ENCODE results near the gene CIP2A.

The CIP2A gene

DNA sequence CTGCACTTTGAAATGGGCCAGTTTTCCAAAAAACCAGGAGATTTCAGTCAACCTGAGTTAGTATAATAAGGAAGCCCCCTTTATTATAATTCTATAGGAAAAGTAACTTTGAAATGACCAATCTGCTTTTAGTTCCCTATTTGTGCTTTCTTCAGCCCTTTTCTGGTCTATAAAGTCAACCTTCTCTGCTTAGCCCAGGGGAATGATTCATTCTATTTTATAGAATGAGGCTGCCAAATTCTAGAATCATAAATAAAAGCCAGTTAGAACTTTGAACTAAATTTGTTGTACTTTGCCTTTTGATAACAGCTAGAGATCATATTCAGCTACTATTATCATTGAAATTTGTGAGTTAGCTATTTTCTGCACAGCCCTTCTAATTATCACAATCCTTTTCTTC is 24.7 kb downstream of the CIP2A start:
- DNase-seq (ENCODE audit: low read depth in 2 of 2) = no peak

DNA sequence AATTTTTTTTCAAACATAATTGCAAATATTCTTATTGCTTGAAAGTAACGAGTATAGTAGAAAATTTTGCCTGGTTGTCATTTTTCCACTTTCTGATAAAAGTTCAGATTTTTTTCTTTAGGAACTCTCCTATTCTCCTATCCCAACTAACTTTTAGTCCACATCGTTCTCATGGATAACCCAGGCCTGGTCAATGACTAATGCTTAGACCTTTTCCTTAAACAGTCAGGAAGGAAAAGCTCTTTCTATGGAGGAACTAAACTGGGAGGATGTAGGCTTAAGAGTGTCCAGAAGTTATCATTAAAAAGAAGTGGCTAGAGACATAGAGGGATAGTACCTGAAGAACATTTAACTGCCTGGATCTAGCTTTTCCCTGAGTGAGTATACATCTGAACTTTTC is 26.7 kb downstream of the CIP2A start:
- DNase-seq (ENCODE audit: low read depth in 2 of 2) = no peak

DNA sequence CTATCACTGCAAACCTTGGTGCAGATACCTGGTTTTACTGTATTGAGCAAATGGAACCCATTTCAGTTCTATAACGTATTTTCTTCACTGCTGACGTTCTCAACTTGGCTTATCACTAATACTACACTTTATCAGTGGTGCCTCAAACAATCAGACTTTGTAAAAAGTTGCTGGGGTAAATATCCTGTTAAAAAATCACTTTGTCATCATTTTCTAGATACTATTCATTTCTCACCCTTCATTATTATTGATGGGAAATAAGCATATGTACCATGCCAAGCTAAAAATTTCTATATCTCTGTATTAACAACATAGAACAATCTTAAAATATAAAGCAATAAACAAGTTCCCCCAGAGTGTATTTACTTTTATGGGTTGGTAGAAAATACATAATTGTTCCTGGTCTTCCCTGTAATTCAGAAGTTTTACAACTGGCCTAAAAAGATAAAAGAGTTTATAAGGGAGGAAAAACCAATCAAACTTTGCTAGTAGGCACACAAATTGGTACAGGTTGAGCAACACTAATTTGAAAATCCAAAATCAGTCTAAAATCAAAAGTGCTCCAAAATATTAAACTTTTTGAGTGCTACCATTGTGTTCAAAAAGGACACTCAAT is 33.2 kb downstream of the CIP2A start:
- no peak for DNase-seq (ENCODE audit: low read depth in 2 of 2)

DNA sequence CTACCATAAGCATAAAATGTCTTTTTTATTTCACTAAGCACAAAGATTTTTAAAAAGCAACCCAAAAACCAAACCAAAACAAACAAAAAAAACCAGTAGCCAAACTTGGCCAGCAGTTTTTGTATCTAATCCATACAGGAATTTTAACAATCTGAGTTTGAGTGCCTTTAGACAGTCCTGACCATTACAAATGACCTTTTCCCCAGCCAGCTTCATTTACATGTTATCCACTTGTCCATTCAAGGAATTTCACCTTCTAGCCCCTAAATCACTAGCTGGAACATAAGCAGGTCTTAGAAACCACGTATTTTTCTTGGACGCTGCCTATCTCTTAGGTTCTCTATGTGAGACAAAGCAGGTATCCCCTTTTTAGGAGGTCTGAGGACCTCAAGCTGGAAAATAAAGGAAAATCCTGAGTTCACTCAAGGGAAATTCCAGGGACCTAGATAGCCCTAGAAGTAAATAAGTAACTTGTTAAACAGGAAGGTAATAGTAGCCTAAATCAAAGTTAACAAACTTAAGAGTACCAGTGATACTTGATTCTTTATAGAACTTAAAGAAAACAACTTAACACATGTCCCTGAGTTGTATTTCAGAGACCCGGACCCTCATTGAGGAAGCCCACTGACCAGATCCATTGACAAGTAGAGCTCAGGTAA is 34.2 kb downstream of the CIP2A start:
- DNase-seq (ENCODE audit: low read depth in 2 of 2) = no peak

DNA sequence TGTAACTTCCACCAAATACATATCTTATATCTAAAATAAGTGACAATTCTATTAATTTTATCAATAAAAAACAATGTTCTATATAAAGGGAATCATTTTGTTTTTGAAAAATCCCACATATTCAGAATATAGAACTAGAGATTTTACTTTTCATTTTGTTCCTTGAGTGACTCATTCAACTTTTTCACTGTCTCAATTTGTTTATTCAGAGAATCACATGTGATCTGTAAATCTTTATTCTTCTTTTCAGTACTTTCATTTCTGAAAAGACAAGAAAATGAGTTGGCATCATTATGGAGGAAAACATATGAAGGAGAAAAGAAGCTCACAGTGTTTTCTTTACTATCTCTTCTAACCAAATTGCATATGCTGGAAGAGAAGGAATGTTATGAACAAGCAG is 35.0 kb downstream of the CIP2A start:
- no peak for DNase-seq (ENCODE audit: low read depth in 2 of 2)

DNA sequence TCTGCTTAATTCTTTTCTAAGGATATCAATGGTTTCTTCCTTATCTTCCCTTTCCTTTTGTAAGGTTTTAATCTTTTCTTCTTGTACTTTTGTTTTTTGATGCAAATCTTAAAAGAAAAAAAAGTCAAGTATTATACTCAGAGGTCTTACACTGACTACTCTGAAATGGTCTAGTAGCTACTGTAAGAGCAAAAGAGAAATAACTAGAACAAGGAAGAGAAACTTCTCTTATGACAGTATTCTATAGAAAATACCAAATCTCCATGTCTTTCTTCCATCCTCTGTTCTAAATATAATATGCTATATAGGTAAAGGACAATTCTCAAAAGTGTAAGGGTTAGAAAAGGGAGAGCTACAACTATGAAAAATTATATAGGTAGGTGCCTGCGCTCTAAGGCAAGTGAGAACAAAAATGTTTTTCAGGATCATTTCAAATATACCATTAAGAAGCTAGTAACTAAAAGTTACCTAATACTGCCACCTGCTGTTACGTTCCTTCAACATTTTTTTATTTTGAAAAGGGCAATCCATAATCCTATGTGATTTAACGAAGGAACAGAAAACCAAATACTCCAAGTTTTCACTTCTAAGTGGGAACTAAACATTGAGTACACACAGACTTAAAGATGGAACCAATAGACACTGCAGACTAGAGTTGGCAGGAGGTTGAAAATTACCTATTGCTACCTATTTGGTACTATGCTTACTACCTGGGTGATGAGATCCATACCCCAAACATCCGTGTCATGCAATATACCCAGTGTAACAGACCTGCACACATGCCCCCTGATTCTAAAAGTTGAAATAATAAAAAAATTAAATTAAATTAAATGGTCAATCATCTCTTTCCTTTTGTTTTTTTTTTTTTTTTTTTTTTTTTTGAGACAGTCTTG is 36.7 kb downstream of the CIP2A start:
- DNase-seq (ENCODE audit: low read depth in 2 of 2) = peak; percentile 11 to 33

DNA sequence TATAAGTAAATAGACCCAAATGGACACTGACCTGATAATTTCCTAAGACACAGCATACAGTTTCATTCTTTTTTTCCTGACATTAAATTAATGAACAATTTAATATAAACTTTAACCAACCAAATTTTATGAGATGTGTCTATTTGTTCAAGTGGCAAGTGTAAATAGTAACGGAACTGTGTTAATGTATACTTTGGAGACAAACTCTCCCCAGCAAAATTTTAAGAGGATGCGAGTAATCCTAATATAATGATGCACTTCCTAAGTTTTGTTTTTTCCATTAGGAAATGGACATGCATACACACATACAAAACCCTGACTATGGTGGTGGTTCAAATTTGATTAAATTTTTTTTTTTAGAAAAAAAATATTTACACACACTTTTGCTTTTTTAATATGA is 40.4 kb downstream of the CIP2A start:
- no peak for DNase-seq (ENCODE audit: low read depth in 2 of 2)

DNA sequence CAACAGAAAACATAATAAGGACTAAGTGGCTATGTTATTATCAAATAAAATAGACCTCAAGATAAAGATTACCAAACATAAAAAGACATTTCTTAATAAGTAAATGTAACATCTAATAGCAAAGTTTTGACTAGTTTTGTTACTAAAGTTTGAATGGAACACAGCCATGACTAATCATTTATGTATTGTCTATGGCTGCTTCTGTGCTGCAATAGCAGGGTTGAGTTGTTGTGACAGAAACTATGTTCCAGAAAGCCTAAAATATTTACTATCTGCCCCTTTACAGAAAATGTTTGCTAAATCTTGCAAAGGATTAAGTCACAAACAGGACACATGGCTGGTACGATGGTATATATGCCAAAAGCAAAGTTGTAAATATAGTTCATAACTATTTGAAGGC is 40.9 kb downstream of the CIP2A start:
- no peak for DNase-seq (ENCODE audit: low read depth in 2 of 2)

DNA sequence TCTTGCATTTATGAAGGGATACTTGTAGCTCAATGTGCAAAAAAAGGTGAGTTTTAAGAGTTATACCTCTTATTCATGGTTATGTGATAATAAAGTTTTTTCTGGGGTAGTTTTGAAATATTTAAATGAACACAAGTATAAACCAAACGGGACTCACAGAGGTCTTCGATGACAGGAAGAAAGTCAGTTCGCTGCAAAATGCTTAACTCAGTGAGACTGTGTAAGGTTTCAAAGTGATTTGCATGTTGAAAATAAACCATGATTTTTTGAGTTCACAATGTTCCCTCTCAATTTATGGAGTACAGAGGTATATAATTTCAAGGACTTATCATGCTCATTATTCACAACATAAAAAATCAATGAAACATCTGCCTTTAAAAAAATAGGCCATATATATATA is 42.5 kb downstream of the CIP2A start:
- no peak for DNase-seq (ENCODE audit: low read depth in 2 of 2)

DNA sequence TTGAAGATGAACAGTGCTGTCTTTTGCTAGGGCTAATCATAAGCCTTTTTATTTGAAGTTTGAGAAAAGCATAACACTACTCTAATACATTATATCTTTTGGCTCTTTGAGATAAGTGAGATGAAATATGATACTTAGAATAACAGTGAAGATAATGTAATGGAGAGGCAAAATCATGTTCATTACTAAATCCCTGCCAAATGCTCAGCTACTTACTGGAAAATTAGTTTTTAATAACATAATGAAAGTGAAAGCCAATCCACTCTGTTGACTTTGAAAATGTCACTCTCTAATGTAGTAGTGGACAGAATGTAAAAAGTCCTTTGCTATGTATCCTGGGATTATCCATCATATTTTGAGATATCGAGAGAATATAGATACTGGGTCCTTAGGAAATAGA is 43.0 kb downstream of the CIP2A start:
- no peak for DNase-seq (ENCODE audit: low read depth in 2 of 2)

DNA sequence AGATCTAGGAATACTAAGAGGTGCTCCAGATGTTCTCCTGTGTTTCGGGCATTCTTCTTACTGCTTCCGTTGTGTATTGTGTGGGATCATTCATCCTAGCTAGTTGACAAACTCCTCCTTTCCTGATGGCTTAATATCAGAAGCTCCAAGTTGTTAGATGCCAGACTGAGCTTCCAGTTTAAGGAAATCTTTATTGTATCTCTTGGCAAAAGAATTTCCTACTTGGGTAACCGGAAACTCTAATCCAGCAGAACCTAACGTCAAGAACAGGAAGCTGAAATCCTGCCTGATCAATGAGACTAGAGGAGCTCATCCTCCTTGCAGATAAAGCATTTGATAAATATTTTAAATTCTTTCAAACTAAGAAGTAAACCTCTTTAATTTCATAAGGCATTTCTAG is 51.2 kb downstream of the CIP2A start:
- no peak for DNase-seq (ENCODE audit: low read depth in 2 of 2)

DNA sequence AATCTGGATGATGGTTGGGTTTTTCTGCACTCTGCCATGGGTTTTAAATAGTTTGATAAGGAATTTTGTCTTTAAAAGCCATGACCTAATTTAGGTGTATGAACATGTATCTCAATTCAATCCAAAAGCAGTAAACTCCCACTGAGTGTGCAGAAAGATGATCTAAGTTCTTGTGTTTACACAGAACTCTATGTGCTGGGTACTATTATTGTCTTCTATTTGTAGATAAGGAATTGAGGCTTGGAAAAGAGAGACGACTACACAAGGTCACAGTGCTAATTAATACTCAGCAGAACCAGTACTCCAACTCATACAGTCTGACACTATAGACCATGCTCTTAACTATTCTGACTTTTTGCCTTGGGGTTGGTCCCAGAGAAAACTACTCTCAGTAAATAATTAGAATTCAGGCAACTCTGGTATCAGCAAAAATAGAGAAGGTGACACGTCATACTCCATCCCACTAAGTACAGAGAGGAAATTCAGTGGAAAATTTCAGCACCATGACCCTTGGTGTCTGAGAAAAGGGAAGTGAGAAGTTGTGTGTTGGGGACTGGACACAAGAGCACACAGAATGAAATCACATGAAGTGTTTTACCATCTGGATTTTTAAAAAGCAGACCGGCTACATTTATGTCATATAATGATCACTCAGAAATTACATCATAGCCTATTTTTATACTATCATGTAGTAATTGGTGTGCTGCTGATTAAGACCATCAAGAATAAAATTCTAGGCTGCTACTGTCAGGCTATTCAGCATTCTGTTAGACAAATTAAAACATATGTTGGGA is 60.6 kb downstream of the CIP2A start:
- no peak for DNase-seq (ENCODE audit: low read depth in 2 of 2)

DNA sequence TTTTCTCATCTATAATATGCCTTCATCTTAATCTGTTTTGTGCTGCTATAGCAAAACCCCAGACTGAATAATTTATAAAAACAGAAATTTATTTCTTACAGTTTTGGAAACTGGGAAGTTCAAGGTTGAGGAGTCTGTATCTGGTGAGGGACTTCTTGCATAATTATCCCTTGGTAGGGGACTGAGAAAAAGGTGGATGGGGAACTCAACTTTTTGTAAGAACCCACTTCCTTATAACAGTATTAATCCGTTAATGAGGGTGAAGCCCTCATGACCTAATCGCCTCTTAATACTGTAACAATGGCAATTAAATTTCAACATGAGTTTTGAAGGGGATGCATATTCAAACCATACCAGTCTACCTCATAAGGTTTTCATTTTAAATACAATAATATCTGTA is 61.4 kb downstream of the CIP2A start:
- DNase-seq (ENCODE audit: low read depth in 2 of 2) = no peak

DNA sequence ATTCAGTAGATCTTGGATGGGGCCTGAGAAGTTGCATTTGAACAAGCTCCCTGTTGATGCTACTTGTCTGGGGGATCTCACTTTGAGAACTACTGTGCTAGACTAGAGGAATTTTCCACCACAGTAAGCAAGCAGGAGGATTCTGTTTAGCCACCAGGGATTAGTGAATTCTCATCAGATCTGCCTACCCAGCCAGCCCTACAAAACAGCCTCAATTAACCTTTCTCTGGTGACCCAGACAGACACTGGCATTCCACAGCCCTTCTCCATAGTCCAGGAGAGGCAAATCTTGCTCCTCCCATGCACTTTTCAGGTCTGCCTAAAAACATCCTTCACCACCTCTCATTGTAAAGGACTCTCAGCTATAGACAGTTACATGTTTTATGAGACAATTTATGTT is 62.1 kb downstream of the CIP2A start:
- DNase-seq (ENCODE audit: low read depth in 2 of 2) = no peak

DNA sequence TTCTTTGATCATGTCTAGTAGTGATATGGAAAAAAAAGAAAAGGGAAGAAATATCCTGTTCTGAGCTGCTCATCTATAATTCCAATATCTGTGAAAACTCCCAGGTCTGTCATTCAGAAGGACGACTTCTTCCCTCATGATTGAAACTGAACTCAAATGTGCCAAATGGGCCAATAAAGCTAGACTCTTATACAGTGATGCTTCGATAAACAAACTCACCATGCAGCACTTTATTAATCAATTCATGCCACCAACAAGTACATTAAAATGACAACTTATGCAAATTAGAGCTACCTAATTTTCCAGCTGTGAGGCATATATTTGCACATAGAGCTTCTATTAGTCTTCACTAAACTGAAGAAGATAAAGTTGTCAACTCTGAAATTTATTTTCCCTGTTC is 63.3 kb downstream of the CIP2A start:
- no peak for DNase-seq (ENCODE audit: low read depth in 2 of 2)

DNA sequence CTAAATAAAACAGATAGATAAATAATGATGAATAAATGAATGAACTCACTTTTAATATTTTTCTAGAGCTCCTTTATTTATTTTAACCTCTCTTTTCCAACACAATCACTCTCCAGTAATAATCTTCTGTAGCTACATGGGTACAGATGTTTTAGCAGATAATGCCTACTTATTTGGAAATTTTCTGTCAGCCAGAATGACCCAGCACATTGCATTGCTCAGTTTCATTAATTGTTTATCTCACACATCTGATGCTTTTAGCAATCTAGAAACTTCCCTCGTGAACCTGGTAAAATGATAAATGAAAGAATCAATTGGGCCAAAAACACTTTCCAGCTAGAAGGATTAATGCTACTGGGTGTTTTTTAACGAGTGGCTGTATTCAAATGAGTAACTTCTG is 64.0 kb downstream of the CIP2A start:
- DNase-seq (ENCODE audit: low read depth in 2 of 2) = no peak

DNA sequence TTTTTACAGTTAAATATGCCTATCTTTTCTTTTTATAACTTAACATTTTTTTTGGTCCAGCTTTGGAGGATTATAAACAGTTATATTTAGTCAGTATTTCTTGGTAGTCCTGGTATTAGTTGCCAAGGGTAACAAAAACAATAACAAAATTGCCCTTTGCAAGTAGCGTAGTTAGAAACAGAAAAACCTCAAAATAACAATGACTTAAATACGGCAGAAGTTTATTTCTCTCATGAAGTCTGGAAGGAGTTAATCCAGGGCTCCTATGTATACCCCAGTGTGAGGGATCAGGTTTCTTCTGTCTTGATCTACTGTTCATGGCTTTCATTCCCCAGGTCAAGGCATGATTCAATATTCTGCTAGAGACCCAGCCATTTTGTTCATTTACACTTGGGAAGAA is 64.7 kb downstream of the CIP2A start:
- no peak for DNase-seq (ENCODE audit: low read depth in 2 of 2)

DNA sequence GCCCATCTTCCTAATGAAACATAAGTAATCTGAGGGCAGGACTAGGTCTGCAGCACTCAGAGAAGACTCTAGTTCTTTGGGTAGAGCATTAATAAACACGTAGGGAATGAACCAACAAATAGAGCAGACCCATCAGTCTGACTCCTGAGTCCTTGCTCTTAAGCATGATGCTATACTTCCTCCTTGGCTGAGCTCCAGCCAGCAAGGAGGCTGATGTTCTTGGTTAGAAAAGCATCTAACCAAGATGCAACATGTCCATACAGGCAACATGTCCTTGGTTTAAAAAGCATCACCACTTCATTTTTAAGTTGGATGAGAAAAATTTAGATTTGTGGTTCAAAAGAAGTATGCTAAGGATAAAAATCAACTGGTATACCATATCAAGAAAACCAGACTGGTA is 70.3 kb downstream of the CIP2A start:
- DNase-seq (ENCODE audit: low read depth in 2 of 2) = no peak

DNA sequence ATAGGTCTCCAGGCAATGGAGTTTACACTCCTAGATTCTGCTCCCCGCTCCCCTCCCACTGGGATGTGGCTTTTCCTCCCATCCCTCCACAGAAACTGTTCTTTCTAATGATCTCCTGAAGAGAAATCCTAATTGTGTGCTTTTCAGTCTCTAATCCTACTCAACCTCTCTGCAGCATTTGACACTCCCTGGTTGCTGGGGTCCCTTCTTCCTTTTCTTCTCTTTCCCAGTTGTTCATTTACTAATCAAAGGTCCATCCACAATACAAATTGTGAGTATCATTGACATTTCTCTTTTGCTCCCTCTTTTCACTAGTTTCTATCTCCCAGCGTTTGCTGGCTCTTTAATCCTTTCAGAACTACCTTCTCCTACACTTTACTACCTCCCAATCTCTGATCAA is 72.4 kb downstream of the CIP2A start:
- DNase-seq (ENCODE audit: low read depth in 2 of 2) = no peak

DNA sequence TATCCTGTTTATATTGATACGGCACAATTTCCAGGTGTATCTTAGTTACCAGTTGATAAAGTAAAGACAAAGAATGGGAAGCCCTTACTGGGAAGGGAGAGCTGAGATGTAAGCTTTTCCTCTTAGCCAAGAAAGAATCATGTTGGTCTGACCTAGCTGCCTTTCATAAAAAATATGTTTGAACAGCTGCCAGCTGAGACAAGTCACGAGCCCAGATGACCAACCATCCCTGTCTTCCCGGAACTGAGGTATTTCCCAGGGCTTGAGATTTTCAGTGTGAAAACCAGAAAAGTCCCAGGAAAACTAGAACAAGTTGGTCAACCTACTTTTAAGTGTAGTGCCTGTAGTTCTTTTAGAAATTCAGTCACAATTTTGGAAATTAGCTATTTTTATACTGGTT is 75.3 kb downstream of the CIP2A start:
- DNase-seq (ENCODE audit: low read depth in 2 of 2) = no peak

DNA sequence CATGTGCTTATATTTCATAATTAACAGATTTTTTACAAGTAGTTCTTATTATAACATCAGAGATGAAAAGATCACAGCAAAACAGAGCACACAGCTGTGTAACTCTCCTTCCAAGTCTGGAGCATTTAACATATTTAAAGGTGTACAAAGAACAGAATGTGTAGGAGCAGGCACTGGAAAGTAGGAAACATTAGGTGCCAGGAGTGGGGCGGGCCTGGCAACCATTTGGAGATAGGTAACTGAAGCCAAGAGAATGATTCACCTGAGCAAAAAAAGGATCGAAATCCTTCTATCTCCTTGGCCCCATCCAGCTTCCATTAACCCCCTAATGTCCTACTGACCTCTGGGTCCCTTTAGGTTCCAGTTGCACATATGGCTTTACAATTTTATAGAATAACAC is 76.6 kb downstream of the CIP2A start:
- no peak for DNase-seq (ENCODE audit: low read depth in 2 of 2)

DNA sequence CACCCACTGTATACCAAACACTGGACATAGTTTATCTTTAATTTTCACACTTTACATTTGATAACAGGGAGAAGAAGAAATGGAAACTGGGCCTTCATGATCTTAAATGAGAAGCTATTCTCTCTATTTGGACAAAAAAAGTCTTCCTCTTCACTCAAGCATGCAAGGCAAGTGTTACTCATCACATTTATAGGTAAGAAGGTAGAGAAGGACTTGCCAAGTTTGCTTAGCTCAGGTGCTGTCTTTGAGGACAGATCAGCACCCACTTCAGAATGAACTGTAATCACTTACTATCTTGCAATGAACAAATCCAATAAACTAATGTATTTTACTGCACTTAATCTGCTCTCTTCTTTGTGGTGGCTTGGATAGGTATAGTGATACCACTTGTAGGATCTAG is 77.7 kb downstream of the CIP2A start:
- no peak for DNase-seq (ENCODE audit: low read depth in 2 of 2)
